ENCODE results near the gene WSCD1.

Gene WSCD1

DNA sequence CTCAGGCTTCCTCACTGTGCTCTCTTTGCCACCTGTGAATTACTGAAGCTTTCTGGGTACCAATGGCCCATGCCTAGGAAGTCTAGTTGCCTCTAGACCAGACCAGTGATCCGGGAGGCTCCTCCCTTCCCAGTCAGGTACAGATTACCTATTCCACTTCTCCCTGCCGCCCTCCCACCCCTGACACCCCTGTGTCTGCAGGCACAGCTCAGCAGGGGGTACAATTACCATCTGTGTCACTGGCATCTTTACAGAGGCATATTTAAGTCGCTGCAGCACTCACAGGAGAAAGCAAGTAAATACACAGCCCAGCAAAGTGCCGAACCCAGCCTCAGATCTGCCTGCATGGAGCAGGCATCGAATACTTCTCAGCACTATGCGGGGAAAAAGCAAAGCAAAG is 5.3 kb upstream of the WSCD1 start:
- no peak for DNase-seq

DNA sequence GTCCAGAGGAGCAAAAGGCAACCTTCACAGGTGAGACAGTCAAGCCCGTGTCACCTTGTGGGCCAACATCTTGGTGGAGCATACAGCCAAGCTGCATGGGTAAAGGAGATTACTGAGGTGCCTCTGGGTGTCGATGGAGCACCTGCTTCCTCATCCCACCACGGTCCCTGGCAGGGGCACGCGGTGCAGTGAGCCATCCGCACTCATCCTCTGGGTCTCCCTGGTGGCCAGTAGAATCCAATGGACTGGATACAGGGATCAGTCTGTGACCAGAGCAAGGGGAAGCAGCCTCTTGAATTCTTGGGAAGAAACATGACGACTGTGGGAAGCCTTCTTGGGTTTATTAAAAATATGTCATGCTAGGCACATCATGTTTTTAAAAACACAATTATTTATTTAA is 4.8 kb upstream of the WSCD1 start:
- DNase-seq: no peak

DNA sequence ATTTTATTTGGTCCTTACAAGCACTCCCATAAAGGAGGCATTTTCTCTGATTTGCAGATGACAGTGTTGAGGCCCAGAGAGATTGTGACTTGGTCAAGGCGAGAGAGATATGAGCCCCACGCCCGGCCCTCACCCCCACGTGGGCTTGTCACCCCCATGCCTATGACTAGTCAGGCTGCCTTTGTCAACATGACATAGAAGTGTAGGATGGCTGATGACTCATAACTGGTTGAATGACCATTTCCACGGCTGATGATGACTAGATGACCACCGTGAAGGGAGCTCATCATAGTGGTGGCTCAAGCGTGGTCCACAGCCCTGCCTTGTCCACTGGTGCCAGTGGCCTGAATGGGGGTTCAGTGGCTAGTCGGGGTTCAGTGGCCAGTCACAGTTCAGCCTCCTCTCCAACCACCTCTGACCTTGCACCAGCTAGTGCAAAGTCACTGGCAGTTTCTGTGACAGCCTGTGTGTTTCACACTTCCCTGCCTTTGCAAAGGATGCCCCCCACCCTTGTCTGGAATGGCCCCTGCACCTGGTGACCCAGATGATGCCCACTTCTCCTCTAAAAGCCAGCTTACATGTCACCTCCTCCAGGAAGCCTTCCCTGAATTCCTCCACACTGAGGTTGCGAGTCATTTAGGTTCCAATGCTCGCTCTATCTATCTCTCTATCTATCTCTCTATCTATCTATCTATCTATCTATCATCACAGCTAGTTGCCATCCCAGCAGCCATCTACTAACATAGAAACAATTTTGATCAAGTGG is 3.8 kb upstream of the WSCD1 start:
- DNase-seq: no peak

DNA sequence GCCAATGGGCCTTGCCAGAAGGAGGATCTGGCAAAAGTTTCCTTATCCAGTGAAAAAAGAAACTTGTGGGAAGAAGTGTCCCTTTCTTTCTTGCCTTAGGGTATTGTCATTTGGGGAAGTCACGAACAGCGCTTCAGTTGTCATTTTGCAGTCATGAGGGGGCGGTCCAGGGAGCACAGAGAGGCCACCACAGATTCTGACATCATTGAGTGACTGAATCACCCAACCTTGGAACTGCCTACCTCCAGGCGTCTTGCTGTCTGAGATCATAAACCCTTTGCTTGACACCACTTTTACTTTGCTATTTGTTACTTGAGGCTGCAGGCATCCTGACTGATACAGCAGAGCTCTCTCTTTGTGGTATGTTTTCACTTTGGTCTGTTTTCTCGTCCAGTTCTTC is 3.1 kb upstream of the WSCD1 start:
- DNase-seq: no peak

DNA sequence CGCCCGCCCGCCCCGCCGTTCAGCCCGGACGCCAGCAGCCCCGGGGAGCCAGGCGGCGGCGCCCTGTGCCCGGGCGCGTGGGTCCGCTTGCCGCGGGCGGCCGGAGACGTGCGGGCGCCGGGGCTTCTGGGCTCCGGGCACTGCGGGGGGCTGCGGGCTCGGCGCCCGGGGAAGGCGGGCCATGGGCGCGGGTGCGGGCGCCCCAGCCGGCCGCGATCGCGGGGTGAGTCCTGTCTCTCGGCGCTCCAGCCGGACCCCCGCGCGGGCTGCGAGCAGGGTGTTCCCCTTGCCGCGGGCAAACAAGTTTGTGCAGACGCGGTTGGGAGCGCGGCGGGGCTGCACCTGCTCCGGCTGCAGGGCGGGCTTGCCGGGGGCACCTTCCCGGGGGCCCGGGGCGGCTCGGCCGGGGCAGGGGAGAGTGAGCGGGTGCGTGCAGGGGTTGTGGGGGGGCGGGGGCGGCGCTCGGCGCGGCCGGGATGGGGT is 292 bp downstream of the WSCD1 start:
- DNase-seq: no peak

DNA sequence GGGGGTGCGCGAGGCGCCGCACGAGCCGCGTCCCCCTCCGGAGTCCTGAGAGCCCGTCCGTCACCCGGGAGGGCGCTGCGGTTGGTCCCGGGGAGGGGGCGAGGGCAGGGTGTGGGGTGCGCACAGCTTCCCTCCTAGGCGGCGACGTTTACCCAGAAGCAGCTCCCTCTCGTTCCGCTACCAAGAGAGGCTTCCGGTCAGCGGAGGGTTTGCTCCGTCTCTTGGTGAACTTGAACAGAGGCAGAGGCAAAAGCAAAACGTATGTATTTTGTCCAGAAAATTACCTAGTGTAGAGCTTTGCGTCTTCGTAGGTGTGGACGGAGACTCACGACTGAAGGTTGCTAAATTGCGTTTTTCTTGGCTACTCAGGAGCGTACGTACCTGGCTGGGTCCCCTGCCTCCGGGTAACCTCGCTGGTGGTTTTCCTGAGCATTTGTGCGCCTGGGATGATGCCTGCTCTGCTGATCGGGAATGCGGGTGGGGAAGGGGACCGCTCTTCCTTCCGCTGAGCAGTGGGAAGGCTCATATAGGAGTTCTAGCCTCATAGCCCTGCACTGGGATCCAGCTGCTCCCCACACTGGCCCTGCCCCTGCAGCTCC is 833 bp downstream of the WSCD1 start:
- no peak for DNase-seq

DNA sequence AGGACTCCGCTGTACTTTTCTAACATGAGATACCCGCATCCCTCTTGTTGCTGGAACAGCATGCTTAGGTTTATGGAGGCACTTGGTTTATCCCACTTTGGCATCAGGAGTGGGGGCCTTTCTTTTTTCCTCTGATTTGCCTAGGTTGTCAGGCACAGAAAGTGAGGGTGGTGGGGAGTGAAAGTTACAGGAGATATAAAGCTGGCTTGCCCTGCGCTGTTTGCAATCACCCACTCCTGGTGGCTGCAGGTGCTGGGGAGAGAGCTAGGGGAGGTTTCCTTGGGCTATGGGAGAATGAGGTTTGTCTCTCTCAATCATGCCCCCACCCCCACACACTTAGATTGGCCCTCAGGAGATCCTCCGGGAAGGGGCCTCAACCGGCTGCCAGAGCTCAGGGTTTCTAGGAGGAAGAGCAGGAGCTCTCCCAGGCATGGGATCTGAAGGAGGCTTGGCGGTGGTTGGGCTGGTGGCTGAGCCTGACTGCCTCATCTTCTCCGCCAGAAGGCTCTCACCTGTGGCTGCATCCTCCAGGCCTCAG is 1.4 kb downstream of the WSCD1 start:
- no peak for DNase-seq

DNA sequence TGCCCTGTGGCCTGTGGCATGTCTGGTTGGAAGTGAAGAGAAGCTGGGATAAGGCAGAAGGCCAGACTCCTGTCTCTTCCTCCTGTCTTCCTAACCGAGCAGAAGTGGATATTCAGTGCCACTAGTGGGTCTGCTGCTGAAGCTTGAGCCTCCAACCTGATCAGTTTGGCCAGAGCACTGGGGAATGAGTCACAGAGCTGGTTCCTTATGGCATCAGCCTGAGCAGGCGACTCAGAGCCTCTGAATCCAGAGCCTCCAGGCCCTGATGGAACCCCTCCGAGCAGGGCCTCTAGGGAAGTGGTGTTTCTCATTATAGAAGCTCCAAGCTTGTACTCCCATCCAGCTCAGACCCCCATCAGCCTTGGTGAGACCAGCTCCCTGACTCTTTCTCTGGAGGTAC is 2.0 kb downstream of the WSCD1 start:
- no peak for DNase-seq

DNA sequence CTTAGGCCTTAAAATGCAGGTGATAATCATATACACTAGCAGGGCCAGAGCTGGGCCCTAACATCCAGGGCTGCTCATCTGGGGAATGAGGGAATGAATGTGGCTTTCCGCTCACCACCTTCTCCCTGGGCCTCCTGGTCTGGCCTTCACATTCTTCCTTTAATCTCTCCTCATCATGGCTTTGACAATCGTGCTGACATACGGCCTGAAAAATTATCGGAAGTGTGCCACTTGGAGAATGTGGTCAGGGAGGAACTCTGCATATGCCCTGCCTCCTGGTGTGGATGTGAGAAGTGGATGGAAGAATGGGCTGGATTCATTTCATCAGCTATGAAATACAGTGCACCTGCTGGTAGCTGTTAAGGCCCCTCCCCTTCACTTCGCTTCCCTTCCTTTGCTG is 2.4 kb downstream of the WSCD1 start:
- no peak for DNase-seq

DNA sequence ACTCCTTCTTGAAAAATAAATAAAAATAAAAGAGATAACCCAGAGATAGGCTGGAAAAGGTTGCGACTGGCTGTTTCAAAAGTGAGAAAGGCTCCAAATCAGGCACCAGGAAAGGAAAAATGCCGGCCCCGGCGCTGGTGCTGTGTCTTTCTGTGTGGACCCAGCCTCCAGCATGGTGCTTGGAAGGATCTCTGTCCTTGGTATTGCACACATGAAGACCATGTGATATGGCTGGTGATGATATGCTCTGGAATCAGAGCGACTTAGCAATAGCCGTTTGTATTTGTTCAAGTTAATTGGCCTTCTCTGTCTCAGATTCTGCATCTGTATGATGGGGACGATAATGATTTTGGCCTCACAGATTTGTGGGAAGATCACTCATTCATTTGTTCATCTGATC is 3.4 kb downstream of the WSCD1 start:
- no peak for DNase-seq

DNA sequence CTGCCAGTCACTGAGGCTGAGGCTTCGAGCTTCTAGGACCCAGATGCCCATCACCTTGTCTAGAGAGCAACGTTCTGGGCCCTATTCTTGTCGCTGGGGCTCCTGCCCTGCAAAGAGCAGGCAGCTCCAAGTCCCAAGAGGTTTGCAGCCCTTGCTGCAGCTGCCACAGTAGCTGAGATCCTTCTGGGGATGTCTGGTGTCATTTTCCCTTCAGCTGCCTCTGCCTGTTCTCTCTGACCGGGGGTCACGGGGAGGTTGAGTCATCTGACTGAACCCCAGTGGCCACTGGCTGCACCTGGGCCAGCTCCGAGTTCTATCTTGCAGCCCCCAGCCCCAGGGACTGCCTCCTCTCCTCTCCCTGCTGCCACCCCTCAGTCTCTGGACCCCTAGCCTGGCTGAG is 4.9 kb downstream of the WSCD1 start:
- no peak for DNase-seq

DNA sequence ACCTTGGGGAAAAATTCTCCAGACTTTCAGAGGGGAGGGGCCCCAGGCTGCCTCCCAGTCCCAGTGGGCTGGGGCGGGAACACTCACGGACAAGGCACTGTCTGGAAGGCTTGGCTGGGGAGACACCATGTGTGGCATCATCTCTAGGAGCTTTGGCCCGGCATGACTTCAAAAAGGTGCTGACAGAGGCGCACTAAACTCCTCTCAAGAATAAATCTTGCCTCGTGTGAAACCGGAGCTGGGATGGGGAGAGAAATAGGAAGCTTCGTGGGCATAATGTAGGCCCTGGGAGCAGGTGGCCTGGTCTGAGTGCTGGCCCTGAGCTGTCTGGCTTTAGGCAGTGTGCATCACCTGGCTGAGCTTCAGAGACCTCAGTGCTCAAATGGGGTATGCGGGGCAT is 5.7 kb downstream of the WSCD1 start:
- DNase-seq: no peak

DNA sequence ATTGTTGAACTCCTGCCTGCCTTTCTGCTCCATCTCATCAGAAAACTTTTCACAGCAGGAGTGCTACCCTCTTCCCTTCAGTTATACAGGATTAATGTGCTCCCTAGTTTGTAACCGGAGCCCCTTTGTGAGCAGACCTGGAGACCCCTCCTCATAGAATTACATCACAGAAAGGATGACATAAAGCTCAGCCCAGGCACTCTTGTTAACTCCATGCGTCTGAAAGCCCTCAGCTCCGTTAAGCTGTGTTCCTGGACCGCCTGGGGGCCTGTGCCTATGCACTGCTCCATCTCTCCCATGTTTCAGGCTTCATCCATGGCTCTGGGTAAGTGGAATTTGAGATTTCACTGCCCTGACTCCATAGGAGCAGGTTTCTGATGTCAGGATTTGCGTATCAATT is 7.6 kb downstream of the WSCD1 start:
- DNase-seq: no peak

DNA sequence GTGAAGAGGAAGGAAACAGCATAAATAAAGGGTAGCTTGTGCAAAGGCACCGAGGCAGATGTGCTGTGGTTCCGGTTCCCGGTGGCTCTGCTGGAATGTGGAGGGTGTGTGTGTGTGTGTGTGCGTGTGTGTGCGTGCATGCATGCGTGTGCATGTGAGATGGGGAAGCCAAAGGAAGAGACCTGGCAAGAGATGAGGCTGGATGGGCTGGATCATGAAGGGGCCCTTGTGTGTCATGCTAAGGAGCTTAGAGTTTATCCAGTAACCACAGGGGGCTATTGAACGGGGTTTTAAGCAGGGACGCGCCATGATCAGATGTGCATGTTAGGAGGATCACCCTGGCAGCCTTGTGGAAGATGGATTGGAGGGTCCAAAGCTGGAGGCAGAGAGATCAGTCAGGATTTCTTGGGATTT is 8.3 kb downstream of the WSCD1 start:
- no peak for DNase-seq

DNA sequence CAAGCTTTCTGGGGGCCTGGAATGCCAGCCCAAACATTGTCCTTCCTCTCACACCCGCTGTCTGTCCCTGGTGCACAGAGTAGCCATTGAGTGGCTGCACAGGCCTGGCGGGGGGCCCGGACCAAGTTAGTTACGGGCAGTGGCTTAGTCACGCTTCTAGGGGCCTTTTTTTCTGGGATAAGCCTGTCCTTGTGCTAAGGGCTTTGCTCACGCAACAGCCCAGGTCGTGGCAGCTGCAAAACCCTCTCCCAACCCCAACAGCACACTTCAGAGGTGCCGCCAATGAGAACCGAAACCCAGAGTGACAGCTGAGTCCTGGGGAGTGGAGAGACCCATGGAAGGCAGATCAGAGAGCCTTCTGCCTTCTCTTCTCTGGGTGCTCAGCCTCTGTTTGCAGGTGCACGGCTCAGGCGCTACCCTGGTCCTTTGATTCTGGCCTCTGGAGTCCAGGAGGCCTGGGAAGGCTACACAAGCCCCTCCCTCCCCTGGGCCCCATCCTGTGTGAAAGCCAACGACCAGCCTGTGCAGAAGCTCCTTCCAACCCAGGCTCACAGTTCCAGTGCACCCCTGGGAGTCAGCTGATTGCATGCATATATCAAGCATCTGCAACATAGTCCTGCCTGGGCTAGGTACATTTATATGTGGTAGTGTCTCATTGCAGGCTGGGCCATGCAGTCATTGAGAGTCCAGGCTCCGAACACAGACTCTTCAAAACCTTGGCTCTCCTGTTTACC is 9.1 kb downstream of the WSCD1 start:
- no peak for DNase-seq

DNA sequence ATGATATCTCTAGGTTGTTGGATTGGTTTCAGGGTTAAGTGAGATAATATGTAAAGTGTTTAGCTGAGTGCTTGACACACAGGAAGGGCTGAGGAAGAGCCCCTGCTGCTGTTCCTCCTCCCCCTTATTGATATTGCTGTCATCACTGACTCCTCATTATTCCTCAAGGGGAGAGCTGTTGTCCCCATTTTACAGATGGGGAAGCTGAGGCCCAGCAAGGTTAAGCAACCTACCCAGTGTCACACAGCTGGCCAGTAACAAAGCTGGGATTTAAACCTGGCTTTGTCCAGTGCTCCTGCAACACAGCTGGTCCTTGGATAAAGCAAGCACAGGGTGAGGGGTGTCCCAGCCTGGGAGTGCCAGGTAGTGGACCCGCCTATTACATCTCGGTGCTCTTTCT is 9.8 kb downstream of the WSCD1 start:
- no peak for DNase-seq

DNA sequence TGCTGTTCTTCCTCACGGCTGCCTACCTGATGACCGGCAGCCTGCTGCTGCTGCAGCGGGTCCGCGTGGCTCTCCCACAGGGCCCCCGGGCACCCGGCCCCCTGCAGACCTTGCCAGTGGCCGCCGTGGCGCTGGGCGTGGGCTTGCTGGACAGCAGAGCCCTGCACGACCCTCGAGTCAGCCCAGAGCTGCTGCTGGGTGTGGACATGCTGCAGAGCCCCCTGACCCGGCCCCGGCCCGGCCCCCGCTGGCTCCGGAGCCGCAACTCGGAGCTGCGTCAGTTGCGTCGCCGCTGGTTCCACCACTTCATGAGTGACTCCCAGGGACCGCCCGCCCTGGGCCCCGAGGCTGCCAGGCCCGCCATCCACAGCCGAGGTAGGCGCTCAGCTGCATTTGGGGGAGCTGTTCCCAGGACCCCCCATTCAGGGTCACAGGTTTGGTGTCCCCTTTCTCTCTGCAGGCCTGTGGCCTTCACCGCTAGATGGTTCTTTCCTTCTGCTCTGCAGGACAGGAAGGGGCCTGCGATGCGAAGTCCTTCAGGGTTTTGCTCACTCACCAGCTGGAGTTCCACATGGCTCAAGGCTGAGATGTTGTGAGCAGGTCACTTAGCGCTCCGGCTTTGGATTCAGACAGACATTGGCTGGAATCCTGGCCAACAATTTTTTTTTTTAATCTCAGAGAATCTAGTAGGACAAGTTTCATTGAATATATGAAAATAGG is 10.7 kb downstream of the WSCD1 start:
- DNase-seq: no peak

DNA sequence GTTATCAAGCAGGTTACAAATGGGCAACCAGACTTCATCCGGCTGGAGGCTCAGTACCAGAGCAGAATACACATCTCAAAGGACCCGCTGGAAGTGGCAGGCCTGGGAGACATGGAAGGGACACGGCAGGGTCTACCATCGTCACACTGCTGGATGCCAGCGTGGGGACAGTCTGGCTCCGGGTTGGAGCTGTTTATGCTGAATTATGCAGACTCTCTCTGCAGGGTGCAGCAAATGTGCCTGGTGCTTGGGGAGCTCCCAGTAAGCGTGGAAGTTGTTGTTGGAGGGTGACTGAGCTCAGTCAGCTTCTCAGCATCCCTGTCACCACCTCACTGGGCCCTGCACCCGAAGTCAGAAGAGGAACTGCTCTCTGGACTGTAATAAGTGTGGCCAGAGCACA is 12.2 kb downstream of the WSCD1 start:
- no peak for DNase-seq

DNA sequence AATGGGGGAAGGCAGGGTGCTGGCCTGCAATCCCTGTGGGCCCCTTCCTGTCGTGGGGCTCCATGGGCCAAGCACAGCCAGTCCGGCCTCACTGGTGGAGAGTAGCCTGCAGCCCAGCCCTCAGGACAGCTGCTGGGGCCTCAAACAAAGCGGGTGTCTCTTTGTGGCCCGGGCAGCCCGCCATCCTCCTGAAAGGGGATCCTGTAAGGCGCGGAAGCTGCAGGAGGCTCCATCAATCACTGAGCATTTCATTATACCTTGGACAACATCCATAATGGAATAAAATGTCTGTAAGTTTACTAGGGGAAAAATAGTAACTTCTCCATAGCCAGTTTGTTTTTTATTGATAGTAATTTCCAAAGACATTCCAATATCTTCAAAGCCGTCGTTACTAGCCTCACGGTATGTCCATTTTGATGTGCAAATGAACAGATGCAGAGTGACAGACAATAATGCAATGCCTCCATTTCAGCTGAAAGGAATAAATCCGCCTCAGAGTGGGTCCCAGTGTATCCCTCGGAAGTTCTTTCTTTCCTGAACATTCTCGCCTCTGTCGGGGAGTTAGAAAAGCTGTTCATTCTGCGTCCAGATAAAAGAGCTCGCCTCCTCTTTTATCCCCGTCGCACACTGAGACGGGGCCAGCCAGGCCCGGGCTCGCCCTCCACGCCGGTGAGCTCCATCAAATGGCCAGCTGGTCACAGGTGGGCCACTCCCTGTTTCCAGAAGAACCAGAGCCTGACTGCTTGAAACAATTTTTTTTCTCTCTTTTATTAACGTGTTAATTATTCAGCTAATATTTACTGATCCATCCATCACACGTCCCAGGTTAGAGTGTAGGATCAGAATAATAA is 14.4 kb downstream of the WSCD1 start:
- no peak for DNase-seq

DNA sequence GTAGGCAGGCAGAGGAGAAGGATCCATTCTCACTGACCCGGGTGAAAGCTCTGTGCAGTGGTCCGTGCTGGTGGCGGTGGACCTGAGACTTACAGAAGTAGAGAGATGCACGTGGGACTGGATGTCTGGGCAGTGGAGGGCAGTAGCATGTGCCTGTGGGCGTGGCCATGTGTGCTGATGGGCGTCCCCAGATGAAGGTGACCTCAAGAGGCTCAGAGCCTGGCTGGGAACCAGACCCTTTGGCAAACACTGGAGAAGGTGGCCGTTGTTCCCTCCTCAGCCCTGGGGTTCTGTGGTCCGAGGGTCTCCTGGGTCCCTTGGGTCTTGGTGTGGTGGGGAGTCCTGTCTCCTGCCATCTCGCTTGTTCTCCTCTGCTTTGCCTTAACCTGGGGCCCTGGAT is 15.6 kb downstream of the WSCD1 start:
- DNase-seq: no peak

DNA sequence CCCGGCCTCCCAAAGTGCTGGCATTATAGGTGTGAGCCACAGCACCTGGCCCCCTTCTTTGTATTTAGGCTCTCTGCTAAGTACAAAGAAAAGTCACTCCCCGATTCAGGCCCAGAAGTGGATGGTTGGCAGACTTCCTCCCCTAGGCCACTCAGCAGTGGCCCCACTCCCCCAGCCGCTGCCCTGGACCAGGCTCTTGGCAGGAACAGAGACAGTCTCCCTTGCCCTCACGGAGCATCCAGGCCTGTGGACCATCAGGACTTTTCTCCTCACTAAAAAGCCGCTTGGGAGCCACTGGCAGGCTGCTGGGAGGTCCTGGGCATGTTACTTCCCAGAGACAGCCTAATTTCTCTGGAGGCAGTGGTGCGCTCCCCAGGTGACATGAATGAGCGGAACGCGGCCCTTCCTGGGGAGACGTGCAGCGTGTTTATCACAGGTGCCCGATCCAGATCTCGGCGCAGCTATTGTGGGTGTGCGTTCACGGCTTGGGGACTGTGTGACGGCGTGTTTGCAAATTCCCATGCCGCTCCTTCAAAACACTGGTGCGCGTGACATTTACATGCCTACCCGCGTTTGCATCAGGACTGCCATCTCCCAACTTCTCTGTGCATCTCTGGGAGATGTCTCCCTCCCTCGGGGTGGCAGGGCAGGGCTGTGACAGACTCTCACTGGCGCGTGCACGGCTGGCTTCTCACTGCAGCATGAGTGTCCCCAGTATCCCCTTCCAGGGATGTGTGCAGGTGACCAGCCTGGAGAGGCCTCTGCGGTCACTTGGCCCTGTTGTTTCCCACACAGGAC is 16.6 kb downstream of the WSCD1 start:
- DNase-seq: no peak
